Stimulated activated CD4-positive, alpha-beta T cell treated with anti-CD3 and anti-CD28 coated beads, Interleukin-1b, Interleukin-23, amount 100 ng/mL, for 24 hours (primary cell): ENCODE results near the gene NOC2L.
"Not testable (repeated sequence)": the region's sequence is repeated elsewhere in the genome, so short reads cannot be mapped to it uniquely, and the experiment has no call there.

Experiments used
- DNase-seq, 4 experiments: peaks; one replicate each; pipeline ENCODE4 v3.0.0-alpha.2; 2020; ENCODE audit warnings: low read depth in 4 of 4, low spot score in 1 of 4

NOC2L gene

DNA sequence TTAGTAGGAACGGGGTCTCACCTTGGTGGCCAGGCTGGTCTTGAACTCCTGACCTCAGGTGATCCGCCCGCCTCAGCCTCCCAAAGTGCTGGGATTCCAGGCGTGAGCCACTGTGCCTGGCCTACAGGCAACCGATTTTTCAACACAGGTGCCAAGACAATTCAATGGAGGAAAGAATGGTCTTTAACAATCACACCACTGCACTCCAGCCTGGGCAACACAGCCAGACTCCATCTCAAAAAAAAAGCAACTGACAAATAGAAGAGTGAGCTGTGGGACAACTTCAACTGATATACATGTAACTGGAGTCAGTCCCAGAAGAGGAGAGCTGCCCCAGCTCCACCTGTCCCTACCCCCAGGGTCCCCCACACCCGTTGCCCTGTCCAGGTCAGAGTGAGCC, 35.5 kb upstream of the NOC2L start:
- not testable (repeated sequence) for DNase-seq

DNA sequence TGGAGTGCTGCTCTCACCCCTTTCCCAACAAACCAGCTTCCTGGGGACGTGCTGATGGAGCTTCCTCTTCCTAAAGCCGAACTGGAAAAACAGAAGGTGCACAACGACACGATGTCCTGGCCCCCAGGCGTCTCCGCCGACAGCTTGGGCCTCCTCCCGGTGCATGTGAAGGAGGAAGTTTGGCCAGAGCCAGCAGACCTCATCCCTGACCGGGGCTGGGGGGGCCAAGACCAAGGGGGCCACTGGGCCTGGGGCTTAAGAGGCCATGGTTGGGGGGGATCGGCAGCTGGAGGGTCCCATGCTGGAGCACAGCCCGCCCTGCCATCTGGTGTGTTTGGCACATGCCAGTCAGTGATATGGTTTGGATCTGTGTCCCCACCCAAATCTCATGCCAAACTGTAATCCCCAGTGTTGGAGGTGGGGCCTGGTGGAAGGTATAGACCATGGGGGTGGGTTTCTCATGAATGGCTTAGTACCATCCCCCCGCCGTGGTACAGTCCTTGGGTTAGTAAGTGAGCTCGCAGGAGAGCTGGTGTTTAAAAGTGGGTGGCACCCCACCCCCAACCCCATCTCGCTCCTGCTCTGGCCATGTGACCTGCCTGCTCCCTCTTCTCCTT, 34.4 kb upstream of the NOC2L start:
- DNase-seq, result no peak

DNA sequence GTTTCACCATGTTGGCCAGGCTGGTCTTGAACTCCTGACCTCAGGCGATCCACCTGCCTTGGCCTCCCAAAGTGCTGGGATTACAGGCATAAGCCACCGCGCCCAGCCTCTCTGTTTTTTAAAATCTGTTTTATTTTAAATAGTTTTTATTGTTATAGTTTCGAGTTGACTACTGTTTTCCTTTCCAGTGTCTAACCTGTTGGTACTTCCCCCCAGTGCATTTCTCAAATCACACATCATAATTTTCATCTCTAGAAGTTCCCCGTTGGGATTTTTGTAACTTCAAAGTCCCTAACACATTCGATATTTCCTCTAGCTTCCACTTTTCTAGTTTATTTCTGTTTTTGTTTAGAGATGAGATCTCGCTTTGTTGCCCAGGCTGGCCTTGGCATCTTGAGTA, 33.3 kb upstream of the NOC2L start:
- no peak for DNase-seq

DNA sequence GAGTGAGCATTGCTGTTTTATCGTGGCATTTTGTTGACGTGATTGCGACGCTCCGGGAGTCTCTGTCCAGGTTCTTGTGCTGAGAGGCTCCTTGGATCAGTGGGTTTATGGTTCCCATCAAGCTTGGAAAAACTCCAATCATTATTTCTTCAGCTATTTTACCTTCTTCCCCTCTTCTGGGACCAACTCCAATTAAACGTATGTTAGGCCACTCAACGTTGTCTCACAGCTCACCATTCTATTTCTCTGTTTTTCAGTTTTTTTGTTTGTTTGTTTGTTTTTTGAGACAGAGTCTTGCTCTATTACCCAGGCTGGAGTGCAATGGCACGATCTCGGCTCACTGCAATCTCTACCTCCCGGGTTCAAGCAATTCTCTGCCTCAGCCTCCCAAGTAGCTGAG, 32.8 kb upstream of the NOC2L start:
- no peak for DNase-seq

DNA sequence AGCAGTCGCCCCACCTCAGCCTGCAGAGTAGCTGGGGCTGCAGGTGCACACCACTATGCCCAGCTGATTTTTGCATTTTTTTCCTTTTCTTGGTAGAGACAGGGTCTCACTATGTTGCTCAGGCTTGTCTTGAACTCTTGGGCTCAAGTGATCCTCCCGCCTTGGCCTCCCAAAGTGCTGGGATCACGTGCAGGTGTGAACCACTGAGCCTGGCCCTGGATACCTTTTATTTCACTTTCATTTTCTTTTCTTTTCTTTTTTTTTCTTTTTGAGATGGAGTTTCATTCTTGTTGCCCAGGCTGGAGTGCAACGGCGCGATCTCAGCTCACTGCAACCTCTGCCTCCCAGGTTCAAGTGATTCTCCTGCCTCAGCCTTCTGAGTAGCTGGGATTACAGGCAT, 32.2 kb upstream of the NOC2L start:
- DNase-seq, result not testable (repeated sequence)

DNA sequence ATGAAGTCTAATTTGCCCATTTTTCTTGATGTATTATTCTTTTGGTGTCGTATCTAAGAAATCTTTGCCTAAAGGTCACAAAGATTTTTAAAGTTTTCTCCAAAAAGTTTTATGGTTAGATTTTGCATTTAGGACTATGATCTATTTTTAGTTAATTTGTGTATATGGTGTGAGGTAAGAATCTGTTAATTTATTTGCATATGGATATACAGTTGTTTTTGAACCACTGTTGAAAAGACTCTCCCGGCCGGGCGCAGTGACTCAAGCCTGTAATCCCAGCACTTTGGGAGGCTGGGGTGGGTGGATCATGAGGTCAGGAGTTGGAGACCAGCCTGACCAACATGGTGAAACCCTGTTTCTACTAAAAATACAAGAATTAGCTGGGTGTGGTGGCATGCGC, 29.0 kb upstream of the NOC2L start:
- DNase-seq, result not testable (repeated sequence)

DNA sequence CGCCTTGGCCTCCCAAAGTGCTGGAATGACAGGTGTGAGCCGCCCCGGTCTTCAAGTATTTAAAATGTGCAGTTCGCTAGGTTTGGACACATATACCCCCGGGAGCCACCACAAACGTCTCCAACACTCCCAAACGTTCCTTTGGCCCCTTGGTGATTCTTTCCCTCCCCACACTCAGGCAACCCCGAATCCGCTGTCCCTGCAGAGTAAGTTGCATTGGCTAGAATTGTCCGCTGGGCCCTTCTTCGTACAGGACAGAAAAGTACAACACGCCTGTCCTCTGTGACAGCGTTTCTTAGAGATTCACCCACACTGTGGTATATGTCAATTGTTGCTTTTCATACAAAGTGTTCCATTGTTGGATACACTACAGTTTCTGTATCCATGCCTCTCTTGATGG, 26.1 kb upstream of the NOC2L start:
- no peak for DNase-seq

DNA sequence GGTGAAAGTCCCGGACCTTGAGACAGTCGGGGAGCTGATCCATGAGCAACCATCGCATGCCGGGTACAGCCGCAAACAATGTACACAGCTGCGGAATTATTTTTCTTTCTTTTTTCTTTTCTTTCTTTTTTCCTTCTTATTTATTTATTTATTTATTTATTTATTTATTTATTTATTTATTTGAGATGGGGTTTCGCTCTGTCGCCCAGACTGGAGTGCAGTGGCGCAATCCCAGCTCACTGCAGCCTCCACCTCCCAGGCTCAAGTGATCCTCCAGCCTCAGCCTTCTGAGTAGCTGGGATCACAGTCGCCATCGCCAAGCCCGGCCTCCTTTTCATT, 25.4 kb upstream of the NOC2L start:
- DNase-seq, result no peak

DNA sequence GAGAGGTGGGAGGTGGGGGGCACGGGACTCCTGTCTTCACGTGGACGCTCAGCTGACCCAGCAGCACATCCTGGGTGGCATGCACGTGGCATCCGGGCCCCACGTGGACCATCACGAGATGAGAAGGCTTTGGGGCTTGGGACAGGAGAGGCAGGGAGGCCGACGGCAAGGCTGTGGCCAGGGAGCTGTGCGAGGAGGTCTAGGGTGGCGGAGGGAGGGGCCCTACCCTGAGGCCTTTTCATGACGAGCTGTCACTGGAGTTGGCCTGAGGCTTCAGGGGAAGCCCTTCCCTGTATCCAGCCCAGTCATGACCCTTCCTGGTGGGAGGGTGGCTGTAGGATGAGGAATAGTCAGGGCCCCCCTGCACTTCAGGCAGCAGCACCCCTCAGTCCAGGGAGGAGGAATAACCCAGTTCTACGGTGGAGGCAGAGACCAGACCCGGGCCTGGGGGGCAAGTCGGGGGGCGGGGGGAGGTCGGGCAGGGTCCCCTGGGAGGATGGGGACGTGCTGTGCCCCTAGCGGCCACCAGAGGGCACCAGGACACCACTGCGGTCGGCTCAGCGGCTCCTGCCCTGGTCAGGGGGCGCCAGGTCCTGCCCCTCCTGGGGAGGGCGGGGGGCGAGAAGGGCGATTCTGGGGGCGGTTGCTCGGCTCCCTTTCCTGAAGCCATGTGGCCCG, 24.9 kb upstream of the NOC2L start:
- DNase-seq, result peak in 2 of 4 experiments; percentile 43 to 50

DNA sequence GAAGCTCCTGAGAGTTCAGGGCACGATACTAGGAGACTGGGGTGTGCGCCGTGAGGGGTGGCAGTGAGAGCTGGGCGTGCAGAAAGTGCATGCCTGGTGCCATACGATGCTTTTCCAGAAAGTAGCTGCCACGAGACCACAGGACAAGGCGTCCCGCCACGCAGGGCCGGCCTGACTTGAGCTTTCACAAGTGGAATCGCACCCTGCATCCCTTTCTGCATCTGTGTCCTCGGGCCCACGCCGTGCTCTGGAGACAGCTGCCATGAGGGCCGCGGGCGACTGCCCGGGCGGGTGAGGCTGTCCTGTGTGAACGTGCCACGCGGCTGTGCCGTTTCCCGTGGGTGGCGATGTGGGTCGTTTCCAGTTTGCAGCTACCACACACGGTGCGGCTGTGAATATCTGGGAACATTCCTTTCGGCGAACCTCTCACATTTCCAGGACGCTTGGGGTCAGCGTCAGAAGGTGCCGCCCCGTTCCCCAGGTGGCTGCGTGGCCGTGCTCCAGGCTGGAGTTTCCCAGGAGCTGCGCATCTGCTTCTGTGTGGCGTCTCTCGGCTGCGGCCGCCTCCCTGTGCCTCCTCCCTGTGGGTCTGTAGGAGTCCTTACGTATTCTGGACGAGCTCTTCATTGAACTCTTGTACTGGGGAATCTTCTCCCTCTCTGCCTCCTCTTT, 23.8 kb upstream of the NOC2L start:
- no peak for DNase-seq

DNA sequence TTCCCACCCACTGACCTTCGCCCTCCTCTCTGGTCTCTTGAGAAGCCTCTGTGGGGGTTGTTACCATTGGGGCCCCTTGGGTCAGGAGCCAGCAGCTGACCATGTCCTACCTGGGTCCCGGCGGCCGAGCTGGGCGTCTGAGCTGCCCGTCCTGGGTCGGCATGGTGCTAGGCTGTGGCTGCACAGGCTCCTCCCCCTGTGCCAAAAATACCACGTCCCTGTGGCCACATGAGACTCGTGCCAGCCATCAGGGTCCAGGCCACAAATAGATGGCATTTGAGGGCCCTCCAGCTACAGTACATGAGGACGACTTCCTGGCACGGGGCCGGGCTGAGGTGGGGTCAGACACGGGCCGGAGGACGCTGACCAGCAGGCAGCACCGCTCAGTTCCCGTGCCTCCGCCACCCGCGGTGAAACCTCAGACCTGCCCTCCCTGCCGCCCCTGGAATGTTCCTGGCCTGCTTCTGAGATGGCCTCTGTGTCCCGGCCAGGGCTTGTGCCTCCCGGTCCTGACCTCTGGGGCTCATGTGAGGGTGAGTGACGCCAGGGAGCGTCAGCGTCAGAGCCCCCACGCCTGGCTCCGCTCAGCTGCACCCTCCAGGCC, 23.0 kb upstream of the NOC2L start, which contains the start of gene PERM1:
PERM1 (minus strand) TSS at position 139 of the 604 bp plus-strand sequence. CDS start 1,064 bp downstream, outside the sequence.
- no peak for DNase-seq

DNA sequence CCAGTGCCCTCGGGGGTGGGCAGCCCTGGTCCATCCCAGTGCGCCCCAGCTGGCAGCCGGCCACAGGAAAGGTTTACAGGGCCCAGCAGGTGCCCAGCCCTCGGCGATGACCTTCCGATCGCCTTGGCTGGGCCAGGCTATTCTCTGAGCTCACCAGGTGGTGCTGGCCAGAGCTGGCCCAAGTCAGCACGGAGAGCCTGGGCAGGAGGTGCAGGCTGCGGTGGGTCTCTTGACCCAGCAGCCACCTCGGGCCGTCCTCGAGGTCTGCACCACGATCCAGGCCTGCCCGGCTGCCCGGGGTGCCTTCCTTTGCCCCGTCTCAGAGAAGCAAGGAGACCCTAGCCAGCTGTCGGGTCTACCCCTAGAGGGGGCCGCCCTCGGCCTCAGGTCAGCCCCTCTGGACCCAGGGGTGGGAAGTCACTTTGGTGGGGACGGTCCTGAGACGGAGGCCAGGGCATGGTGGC, 22.5 kb upstream of the NOC2L start:
- no peak for DNase-seq

DNA sequence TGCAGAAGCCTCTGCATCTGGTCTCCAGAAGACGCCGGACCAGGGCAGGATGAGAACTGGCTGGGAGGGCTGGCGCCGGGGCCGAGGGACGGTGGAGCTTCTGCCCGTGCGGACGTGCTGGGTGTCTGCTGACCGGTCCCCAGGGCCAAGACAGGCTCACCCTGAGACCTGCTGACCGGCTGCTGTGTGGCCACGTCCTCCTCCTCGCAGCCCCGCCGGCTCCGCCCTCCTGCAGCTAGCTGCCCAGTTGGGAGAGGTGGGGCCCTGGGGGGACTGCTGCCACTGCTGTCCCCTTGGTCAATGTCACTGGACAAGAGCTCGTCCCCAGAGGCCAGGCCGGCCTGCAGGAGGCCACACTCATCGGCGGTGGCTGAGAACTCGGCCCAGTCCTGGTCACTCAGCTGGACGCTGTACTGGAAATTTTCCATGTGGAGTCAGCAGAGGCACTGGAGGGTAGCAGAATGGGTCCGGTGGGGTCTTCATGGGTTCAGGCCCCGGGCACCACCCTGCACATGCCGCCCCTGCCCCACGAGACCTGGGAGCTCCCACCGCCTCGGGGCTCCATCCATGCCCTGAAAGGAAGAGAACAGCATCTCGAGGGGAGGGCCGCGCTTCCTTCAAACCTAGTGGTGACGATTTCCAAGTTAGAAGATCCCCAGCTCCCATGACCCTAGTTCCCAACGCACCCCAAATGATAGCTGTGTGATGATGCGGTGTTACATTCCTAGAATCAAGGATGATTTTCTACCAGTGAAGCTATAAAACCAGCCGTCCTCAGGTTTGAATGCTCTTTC, 21.7 kb upstream of the NOC2L start:
- DNase-seq, result no peak

DNA sequence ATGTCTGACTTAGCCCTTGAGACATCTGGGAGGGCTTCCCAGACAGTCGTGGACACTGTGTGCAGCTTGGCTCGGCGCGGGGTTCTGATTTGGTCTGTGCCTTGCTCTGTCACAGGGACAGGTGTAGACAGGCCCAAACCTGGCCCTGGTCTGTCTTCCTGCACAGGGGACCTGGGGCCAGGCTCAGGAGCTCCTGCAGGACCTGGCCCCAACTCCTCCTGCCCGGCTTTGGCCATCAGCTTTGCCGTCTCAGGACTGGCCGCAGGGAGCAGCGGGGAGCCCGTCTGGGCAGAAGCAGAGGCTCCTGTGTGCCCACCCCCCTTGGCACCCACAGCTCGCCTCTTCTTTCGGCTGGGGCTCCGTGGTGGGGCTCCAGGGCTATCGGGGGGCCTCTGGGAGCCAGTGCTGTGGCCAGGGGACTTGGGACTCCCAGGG, 21.1 kb upstream of the NOC2L start:
- DNase-seq, result no peak

DNA sequence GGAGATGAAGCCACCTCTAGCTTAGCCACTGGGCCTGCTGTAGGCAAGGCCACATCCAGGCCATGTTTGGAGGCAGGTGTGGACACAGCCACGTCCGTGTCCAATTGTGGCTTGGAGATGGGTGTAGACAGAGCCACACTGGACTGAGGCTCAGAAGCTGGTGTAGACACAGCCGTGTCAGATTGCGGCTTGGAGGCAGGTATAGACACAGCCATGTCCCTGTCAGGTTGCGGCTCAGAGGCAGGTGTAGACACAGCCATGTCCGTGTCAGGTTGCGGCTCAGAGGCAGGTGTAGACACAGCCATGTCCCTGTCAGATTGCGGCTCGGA, 20.7 kb upstream of the NOC2L start:
- no peak for DNase-seq

DNA sequence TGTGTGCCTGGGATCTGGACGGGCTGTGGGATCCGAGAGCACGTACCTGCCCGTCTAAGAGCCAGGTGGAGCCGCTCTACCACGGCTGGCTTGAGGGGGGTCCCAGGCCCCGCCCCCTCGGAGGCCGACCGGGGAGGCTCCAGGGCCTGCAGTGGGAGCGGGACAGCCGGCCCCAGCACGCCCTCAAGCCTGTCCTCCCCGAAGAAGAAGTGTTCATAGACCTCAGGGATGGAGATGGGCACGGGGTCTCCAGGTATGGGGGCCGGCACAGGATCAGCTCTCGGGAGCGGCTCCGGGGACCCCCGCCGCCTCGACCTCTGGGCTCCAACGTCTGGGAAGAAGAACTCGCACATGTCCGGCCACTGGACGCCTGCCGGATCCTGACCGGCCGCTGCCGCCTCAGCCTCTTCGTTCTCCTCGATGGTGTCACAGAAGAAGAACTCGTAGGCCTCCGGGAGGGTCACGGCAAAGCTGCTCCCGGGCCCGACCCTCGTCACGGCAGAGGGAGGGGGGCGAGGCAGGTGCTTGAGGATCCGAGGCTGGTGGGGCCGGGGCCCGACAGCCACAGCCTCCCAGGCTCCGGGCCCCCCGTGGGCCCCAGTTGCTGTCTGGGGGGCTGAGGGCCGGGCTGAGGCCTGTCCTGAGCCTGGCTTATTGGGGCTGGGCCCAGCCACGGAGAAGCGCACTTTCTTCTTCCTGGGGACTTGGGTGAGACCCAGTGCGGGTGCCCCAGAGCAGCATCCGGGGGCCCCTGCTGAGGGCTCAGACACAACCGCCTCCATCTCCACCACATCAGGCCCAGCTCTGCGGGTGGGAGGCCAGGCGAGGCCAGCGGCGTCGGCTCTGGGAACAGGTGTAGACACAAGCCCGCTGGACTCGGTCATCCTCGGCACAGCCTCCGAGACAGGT, 20.0 kb upstream of the NOC2L start:
- DNase-seq, result no peak

DNA sequence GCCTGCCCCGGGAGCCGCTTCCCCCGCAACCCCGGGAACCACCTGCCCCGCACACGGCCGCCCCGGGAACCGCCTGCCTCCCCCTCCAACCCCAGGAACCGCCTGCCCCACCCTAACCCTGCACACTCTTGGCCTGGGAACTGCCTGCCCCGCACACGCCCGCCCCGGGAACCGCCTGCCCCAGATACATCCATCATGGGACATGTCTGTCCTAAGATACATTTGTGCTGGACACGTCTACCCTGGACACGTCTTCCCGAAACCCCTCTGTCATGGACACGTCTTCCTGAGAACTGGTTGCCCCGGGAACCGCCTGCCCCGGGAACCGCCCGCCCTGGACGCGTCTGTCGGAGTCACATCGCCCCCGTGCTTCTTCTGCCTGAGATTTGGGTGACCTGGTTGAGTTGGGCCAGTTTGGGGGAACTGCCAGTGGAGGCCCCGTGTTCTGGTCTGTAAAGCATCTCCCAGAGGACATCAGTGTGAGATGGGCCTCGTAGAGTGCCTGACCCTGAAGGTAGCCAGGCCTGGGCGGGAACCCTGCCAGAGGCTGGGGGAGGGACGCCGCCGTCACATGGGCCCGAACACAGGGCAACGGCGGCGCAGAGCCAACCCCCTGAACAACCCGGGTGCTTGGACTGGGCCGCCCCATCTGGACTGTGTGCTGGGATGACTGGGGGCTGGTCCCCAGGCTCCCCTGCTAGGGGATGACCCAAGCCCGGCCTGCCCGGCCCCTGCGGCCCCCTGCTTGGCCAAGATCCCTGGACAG, 19.2 kb upstream of the NOC2L start:
- no peak for DNase-seq

DNA sequence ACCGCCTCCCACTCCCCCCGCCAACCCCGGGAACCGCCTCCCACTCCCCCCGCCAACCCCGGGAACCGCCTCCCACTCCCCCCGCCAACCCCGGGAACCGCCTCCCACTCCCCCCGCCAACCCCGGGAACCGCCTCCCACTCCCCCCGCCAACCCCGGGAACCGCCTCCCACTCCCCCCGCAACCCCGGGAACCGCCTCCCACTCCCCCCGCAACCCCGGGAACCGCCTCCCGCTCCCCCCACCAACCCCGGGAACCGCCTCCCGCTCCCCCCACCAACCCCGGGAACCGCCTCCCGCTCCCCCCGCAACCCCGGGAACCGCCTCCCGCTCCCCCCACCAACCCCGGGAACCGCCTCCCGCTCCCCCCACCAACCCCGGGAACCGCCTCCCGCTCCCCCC, 17.7 kb upstream of the NOC2L start:
- not testable (repeated sequence) for DNase-seq

DNA sequence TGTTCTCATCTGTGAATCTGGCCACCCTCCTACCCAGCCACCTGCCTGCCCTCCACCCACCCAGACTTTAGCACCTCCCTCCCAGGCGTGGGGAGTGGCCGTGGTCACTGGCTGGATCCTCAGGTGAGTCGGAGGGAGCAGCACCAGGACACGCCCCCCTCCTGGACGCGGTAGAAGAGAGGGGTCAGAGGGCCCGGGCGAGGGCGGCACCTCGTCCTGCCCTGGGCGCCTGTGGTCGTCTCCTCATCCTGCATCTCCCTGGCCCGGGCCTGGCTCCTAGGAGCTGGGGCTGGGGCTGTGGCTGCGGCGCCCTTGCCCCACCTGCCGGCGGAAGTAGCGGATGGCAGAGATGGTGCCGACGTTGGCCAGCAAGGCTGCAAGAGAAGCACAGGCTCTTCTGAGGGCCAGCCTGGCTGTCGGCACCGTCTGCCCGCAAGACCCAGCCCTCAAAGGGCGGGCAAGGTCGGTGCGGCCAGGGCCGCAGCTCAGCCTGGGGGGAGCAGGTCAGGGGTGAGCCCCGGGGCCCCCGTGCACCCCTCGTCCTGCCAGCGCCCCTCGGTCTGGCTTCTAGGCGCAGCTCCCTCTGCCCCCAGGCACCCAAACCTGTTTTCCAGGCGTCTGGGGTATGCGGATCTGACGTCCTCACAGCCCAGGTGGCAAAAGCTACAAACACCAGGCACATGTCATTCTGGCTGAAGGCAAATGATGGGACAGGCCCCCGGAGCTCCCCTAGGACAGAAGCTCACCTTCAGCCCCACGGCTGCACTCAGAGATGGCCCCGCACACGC, 17.0 kb upstream of the NOC2L start:
- DNase-seq, result peak in 2 of 4 experiments; percentile 48 to 49
